HG03460 (cell line): ENCODE data around the gene MAD1L1.
"Not testable (repeated sequence)": the region's sequence is repeated elsewhere in the genome, so short reads cannot be mapped to it uniquely, and the experiment has no call there.

Experiments used
- ATAC-seq: cut with Tn5 transposase; IDR thresholded peaks from one replicate; pipeline ENCODE4 v1.9.1; 2021; ENCODE audit not compliant: unreplicated experiment

Gene MAD1L1

DNA sequence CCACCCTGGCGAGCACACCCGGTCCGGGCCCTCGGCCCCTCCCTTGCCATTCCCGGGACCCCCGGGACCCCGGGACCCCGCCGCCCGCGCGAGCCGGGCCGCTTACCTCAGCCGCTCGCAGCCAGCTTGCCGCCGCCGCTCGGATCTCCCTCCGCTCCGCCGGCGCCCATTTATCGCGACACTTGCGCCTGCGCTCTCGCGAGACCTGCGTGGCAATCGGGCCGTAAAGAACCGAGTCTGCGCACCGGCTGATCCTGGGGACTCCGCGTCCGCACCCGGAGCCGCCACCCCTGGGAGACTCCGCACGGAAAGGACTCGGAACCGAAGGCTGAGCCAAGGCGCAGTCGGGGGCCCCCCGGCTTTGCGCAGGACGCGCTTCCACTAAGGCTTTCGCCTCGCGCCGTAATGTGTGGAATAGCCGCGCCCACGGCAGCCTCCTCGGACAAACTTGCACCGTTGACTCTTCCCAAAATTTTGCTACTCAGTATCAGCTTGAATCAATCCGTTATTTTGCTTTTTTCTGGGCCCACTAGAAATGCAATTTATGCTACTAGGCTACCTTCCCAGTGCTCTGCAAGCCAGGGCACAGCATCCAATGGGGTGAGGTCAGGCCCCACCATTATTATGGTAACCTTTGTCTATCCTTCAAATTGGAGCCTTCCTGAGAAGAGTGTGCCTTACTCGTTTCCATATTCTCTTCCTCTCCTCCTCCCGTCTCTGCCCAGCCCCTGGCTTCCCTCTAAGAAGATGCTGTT is at the start of gene MAD1L1:
Gene MAD1L1 (minus strand): TSS at position 180 of the 755 bp plus-strand sequence. CDS start 2,812 bp downstream, outside the sequence.
- ATAC-seq: peak; percentile 70

DNA sequence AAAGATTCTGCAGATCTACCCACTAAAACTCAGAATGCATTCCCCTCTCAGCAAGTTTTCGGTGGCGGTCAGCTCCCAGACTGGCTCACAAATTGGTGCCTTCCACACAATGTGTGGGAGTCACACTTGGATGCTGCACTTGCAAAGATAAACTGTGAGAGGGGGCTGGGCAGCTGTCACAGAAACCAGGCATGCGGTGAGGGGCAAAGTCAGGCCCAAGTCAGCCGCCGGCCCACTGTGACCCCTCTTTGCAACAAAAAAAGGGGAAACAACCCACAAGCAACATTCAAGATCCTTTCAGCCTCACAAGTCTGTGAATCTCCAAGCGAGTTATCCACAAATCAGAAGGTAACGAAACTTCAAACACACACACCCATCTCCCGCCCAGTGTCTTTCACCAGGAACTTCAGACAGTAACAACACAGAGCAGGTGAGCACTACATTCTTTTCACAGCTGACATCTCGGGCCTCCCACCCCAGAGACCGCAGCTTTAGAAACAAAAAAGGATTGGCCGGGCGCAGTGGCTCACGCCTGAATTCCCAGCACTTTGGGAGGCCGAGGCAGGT is 49.5 kb upstream of the MAD1L1 start:
- no peak for ATAC-seq

DNA sequence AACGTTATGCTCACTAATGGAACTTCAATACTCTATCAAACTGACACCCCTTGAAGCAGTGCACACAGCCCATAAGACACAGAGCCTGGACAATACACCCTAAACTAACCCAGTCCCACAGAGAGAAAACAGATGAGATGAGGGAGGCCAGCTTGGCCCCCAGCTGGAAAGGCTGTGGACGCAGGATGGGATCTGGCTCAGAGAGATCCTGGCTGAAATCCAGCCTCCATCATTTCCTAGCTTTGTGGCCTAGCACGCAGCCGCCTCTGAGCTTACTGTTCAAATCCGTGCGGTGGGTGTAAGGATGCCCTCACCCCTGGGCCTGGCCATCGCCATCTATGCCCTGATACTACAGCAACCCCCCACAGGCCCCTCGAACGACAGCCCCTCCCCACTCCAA is 48.8 kb upstream of the MAD1L1 start:
- no peak for ATAC-seq

DNA sequence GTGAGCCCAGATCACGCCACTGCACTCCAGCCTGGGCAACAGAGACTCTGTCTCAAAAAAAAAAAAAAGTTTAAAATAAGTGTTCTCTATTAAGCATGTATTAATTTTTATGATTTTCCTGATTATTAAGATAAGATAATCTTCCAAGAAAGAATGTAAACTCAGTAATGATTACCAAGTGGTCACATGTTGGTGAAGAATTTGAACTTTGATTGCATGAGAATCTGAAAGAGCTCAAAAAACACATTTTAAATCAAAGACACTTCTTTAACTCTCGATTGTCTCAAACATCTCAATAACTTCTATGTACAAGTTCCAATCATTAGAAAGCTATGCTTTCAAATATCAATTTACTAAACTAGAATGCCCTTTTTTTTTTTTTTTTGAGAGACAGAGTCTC is 47.7 kb upstream of the MAD1L1 start:
- no peak for ATAC-seq

DNA sequence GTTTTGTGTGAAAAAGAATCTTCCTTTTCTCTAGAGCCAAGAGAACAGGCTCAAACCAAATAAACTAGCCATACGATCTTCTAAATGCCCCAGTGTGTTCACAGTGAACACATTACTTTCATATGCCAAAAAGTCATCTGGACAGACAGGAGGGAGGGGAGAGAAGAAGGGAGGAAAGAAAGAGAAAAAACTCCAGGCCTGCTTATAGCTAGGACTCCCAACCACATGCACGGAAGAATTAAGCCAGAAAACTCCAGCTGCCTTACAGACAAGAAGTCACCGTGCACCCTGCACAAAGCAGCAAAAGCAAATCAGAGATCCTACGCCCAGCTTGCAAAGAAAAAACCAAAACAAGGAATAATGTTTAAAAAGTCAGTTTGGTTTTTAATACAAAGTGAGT is 47.2 kb upstream of the MAD1L1 start:
- no peak for ATAC-seq

DNA sequence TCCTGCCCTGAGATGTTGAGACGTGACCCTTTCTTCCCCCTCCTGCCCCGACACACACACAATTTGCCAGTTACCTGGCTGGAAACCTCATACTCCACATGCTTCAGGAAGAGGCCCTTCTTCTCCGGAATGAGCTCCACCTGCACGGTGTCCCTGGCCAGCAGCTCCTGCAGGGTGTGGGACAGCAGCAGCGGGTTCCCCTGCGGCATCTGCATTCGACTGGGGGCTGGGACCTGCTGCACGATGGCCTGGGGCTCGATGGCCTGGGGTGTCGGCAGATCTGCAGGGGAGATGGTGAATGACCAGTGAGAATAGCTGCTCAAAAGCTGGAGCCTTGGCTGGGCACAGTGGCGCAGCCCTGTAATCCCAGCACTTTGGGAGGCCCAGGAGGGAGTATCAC is 45.3 kb upstream of the MAD1L1 start:
- no peak for ATAC-seq

DNA sequence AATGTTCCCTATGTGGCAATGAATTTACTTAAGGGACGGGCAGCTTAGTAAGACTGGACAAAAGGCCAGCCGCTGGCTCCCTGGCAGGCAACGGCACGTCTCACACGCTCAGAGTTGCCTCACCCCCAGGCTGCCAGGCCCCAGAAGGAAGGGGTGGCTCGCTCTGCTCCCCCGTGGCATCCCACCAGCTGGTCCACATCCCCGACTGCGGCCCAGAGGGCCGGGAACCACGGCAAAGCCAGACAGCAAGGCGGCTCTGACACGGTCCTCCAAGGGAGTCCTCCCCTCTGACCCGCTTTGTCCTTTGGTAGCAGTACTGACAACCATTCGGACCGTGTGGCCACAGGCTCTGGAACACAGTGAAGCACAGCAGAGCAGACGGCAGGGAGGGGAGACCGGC is 43.4 kb upstream of the MAD1L1 start:
- ATAC-seq: no peak

DNA sequence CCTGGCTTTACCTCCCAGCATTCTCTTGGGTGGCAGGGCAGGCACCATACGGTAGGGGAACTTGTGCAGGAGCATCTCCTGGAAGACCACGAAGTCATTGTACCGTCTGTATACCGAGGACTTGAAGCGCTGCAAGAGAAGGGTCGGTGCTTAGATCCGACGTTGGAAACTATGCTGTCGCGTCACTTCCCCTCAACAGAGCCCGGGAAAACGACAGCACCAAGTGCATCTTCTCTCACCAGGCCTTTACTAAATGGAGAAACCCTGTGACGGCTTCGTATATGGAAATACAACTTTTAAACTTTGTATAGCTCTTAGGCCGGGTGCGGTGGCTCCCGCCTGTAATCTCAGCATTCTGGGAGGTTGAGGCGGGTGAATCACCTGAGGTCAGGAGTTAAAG is 42.4 kb upstream of the MAD1L1 start:
- ATAC-seq: no peak

DNA sequence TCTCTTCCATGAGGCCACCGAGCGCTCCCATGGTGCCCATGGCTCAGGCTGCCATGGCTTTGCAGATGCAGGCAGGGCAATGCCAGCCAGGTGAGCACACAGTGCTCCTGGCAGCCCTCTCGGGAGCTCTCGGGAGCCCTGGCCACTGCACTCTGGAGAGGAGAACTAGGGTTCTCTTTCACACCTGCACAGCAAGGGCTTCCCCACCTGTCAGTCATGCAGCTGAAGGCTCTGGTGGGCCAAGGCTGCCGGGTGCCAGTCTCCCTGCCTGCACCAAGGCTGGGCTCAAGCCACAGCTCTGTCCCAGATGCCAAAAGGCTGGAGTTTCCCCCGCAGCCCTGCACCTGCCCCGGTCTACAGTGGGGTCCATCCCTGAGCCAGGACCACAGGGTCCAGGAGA is 41.9 kb upstream of the MAD1L1 start:
- no peak for ATAC-seq

DNA sequence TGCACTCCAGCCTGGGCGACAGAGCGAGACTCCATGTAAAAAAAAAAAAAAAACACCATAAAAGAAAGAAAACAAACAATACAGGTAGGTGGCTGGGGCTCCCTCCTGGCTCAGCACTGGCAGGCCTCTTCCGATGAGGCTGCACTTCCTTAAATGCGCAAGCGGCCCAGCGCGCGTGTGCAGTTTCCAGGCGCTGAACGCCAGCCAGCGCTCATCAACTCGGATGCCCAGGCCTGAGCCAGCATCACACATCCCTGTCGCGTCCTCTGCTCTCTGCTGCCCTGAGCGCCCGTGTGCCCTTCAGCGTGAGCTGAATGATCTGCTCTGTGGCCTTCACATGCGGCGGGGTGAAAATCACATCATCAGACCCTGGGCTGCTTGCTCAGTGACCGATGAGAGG is 41.1 kb upstream of the MAD1L1 start:
- ATAC-seq: no peak

DNA sequence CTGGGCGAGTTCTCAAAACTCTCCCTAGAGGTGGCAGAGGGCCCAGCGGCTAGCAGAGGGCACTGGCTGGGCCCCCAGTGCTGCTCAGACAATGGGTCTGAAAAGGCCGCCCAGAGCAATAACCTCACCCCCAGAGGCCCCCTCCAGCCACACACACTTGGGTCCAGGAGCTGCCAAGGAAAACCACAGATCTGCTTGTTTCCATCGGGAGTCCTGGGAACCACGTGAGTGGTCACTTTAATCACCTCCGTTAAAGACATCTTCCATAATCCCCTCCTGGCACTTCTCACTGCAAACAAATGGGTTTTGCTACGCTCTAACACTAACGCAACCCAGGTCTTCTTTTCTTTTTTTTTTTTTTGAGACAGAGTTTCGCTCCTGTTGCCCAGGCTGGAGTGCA is 39.3 kb upstream of the MAD1L1 start:
- ATAC-seq: no peak

DNA sequence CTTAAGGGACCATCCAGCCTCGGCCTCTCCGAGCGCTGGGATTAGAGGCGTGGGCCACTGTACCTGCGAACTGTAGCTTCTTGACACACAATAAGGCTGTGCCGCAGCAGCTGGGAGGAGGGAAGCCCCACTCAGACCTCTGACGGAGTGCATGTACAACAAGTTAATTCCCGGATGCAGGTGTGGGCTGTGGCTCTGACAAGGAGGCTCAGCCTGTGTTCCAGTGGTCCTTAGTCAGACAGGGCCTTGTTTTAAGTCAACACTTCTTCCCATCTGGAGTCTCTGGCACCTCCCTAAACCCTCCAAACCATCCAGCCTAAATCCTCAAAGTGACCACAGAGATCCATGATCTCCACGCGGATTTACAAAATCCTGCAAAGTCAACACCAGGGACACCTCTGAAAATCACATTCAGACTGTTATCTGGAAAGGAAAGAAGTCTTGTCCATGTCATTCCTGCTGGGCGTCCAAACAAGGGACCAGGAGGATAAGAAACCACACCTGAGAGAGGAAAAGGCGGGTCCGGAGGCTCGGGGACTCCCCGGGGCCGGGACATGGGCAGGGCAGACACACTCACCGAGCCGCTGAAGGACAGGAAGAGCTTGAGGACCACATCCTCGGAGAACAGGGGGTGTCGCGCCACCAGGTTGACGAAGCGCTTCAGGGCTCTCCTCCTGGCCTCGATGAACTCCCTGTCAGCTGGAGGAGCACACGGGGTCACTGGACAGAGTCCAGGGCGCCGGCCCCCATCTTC is 38.7 kb upstream of the MAD1L1 start:
- no peak for ATAC-seq

DNA sequence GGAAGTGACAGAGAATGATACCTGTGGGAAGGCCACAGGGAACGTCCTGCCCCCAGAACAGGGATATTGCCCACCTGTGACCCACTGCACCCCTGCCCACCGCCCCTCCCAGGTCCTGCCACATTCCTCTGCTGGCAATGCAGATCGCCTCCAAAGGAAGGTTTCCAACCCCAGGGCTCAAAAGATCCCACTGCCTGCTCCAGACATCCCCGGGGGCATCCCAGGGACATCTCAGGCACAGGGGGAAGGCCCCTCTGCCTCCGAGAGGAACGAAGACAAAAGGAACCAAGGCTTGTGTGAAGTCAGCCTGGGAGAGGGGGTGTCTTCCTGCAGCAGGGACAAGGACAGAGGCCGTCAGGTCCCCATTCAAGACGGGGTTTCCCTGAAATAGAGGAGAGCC is 37.8 kb upstream of the MAD1L1 start:
- no peak for ATAC-seq

DNA sequence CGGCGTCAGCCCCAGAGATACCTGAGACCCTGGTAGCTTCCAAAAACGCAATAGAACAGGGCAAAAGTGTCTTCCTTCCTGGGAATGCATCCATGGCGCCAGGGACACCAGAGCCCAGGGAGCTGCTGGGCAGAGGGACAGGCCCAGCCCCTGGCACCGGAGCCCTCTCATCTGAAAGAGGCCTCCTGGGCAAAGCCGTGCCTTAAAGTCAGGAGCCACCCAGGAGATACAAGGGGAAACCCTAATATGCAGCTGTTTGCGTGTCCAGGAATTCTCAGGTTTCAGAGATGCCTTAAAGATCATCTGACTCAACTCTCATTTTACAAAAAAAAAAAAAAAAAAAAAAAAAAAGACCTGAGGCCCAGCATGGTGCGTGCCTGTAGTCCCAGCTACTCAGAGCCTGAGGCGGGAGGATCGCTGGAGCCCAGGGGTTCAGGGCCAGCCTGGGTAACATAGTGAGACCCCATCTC is 37.3 kb upstream of the MAD1L1 start:
- no peak for ATAC-seq

DNA sequence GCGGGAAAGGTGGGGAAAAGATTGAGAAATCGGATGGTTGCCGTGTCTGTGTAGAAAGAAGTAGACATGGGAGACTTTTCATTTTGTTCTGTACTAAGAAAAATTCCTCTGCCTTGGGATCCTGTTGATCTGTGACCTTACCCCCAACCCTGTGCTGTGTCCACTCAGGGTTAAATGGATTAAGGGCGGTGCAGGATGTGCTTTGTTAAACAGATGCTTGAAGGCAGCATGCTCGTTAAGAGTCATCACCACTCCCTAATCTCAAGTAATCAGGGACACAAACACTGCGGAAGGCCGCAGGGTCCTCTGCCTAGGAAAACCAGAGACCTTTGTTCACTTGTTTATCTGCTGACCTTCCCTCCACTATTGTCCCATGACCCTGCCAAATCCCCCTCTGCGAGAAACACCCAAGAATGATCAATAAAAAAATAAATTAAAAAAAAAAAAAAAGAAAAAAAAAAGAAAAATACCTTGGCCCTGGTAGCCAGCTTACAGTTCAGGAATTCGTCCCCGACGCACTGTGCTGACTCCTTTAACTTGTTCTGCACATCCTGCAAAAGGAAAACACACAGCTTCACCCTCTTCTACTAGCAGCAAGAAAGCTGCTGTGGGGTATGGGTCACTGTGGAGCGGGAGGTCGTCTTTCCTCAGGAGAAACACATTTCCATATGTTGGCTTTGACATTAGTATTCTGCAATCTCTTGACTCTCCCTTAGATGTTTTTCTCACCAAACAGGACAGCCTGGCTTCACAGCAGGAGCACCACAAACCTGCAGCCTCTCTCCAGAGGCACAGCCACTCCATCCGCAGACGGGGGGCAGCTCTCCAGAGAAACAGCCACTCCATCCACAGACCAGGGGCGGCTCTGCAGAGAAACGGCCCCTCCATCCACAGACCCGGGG is 36.6 kb upstream of the MAD1L1 start:
- not testable (repeated sequence) for ATAC-seq

DNA sequence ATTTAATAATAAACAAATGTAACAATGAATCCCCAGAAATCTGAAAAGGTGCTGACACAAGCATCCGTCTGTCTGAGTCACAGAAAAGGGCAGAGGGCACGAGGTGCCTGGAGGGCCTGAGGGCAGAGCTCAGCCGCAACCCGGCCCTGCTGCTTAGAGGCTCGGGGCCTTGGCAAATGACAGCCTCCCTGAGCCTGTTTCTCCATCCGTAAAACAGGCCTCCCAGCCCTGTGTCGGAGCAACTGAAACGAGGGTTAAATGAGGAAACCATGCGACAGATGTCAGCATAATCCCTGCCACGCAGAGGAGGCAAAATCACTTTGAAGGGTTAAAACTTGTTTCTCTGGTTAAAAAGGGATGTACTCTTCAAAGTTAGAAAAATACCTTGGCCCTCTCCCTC is 34.2 kb upstream of the MAD1L1 start:
- no peak for ATAC-seq

DNA sequence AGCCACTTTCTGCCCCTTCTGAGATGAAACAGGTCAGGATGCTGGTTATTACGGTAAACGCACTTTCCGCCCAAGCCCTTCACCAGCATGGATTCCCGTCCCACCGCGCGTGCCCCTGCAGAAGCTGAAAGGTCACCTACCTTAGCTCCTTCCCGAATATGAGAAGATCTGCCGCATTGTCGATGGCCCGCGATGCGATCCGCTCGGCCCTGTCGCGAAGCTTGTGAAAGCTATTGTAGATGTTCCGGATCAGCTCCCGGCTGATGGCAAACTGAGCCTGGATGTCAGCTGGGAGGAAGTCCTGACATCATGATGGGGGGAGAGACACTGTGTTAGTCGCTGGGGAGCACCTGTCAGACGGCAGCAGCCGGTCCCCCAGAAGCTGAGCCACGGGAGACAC is 31.4 kb upstream of the MAD1L1 start:
- no peak for ATAC-seq

DNA sequence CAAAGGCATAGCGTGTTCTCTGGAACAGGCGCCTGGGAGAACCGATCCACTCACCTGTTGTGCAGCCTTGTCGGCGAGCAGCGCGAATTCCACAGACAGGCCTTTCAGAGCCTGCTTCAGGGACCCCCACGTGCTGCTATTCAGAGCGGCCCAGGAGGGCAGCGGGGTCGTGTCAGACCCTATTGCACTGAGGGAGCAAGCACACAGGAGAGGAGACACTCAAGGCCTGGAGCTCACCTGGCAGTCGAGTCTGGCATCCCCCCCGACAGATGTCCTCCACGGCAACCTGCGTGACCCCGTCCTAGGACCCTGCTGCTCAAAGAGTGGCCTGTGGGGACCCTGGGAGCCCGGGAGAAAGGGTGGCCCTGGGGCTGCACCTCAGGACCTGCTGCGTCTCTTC is 30.4 kb upstream of the MAD1L1 start:
- ATAC-seq: no peak

DNA sequence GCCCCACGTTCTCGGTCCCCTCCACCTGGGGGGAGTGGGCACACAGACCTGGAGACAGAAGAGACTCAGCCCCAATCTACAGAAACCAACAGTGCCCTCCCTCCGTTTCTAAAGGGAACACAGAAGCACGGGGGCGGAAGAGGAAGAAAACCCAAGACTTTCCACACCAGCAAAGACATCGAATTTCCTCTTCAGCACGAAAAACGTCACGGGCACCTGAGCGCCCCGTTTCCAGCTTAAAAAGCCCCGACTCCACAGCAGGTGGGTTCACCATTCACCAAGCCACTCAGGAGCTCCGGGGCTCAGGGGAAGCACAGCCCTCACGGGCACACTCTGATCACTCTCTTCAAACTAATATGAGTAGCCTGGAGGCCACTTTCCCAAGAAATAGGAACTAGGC is 28.9 kb upstream of the MAD1L1 start:
- ATAC-seq: no peak

DNA sequence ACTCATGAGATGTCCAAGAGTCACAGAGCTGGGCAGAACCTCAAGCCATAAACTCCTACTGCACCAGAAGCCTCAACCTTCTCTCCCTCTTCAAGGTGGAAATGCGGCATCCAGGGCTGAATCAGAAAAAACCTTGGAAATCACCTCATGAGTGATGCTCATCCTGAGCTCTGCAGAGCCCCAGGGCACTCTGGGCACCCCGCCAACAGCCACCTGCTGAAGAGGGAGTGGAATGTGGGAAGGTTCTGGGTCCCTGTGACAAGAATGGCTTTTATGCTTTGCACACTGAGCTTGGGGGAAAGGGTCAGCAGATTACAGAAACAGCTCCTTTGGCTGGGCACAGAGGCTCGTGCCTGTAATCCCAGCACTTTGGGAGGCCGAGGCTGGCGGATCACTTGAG is 28.1 kb upstream of the MAD1L1 start:
- no peak for ATAC-seq

DNA sequence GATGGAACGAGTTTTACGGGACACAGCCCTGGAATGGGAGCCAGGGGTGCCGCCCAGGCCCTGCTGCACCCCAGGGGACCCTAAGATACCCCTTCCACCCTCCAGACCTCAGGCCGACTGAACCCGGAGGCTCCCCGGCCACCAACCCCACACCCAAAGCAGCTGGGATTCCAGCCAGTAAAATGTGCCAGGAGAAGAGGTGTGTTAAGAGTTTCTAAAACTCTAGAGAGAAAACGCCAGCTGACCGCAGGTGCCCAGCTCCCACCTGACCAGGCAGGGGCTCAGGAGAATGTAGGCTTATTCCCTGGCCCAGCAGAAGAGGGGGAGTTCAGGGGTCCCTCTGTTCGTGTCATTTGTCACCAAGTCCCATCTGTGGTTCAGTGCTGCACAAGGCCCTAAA is 26.7 kb upstream of the MAD1L1 start:
- ATAC-seq: no peak
